Fibroblast of lung (primary cell): ENCODE data around the gene DYRK1A. TPM values are rescaled to one million over a fixed set of nuclear protein-coding genes. Genes with fewer than 3 reads are reported as not detected.

ENCODE experiments used
- DNase-seq, 2 donors: peaks; one replicate each; pipeline versions ENCODE4 v3.0.0 to v3.0.0-alpha.2; 2010; ENCODE audit warnings: low read depth in 2 of 2
- H2AFZ ChIP-seq: 2 replicates; pipeline ENCODE4 v1.5.1; 2012; ENCODE audit warnings: low read length, control low read depth, inconsistent platforms
- H3K27ac ChIP-seq: 2 replicates; pipeline ENCODE4 v1.5.1; 2011; ENCODE audit warnings: low read length, control low read depth; ENCODE audit not compliant: insufficient read depth
- H3K27me3 ChIP-seq: 2 replicates; pipeline ENCODE4 v1.5.1; 2011; ENCODE audit warnings: mild to moderate bottlenecking, low read length; ENCODE audit not compliant: control insufficient read depth, insufficient read depth
- H3K36me3 ChIP-seq: 2 replicates; pipeline ENCODE4 v1.5.1; 2011; ENCODE audit warnings: low read length; ENCODE audit not compliant: control insufficient read depth, insufficient read depth
- H3K4me1 ChIP-seq: 2 replicates; pipeline ENCODE4 v1.5.1; 2011; ENCODE audit warnings: low read length; ENCODE audit not compliant: control insufficient read depth, insufficient read depth; ENCODE audit errors: extremely low read depth
- H3K4me2 ChIP-seq: 2 replicates; pipeline ENCODE4 v1.5.1; 2011; ENCODE audit warnings: low read length, control low read depth; ENCODE audit not compliant: insufficient read depth; ENCODE audit errors: extremely low read depth
- H3K4me3 ChIP-seq, 4 experiments: fragments of 200-600 bp in 1 of 4; sonication (generic) in 1 of 4; replicated peaks in 1 of 4; 2 replicates each; pipeline ENCODE4 v1.5.1; 2011 to 2016; ENCODE audit warnings: low read length in 4 of 4, low read depth in 3 of 4, mild to moderate bottlenecking in 3 of 4, control low read depth in 2 of 4, inconsistent platforms in 1 of 4, mixed read lengths in 1 of 4; ENCODE audit not compliant: insufficient read depth in 1 of 4; ENCODE audit errors: control extremely low read depth in 1 of 4
- H3K79me2 ChIP-seq: 2 replicates; pipeline ENCODE4 v1.5.1; 2012; ENCODE audit warnings: mild to moderate bottlenecking, low read length, inconsistent platforms; ENCODE audit not compliant: control insufficient read depth, insufficient read depth
- H3K9ac ChIP-seq: 2 replicates; pipeline ENCODE4 v1.5.1; 2011; ENCODE audit warnings: mild to moderate bottlenecking, low read length, control low read depth; ENCODE audit not compliant: insufficient read depth
- H3K9me3 ChIP-seq: 2 replicates; pipeline ENCODE4 v1.5.1; 2012; ENCODE audit warnings: low read depth, low read length; ENCODE audit not compliant: control insufficient read depth, insufficient read depth
- H4K20me1 ChIP-seq: 2 replicates; pipeline ENCODE4 v1.5.1; 2011; ENCODE audit warnings: low read length; ENCODE audit not compliant: control insufficient read depth, insufficient read depth; ENCODE audit errors: extremely low read depth
- CTCF ChIP-seq, 2 donors: IDR thresholded peaks in 1 of 2; conservative IDR thresholded peaks in 1 of 2; 1 replicate in 1 of 2; 2 replicates in 1 of 2; pipeline ENCODE4 v1.5.1; 2011 to 2012; ENCODE audit warnings: low read length in 2 of 2, control low read depth in 1 of 2, inconsistent platforms in 1 of 2, low read depth in 1 of 2, mild to moderate bottlenecking in 1 of 2
- EZH2 ChIP-seq: IDR thresholded peaks from 2 replicates; pipeline ENCODE4 v1.5.1; 2012; ENCODE audit warnings: low read length, control low read depth, mild to moderate bottlenecking; ENCODE audit errors: missing control alignments
- polyA plus RNA-seq, 2 donors: library from polyadenylated mRNA; depleted of rRNA in 1 of 2; stranded (reverse) in 1 of 2; unstranded in 1 of 2; fragments of >200 nt; gene quantifications; 2 replicates each; pipeline ENCODE4 v1.2.1, GENCODE V29; 2011 to 2012; ENCODE audit warnings: missing spikeins in 1 of 2
- total RNA-seq: library from RNA; depleted of rRNA; stranded (reverse); fragments of >200 nt; gene quantifications from 2 replicates; pipeline ENCODE4 v1.2.1, GENCODE V29; 2014

DYRK1A gene
- total and polyA plus RNA-seq, 2 donors (not counting 1 experiment from before 2014, with no cell fraction given): 45.9 to 64.1 TPM

GRCh38 chr21:37425684-37426083 lies 59.1 kb downstream of the DYRK1A start:
- Histone ChIP-seq H3K9me3 (no peaks in the 10 kb centered on the region), H3K27me3 (no peaks in the 10 kb centered on the region), H3K4me1 (peaks cover 2% of the 10 kb centered on the region), H2AFZ (no peak overlapping the region), H4K20me1 (no peaks in the 10 kb centered on the region), H3K4me3 (no peak overlapping the region), H3K4me2 (no peak overlapping the region), H3K79me2 (peaks cover 65% of the 10 kb centered on the region), H3K9ac (no peak overlapping the region), H3K36me3 (no peaks in the 10 kb centered on the region), H3K27ac (no peak overlapping the region)
- no peak for DNase-seq
- TF ChIP-seq CTCF (conservative IDR thresholded peaks at IDR 0.05 in 1 of 2, IDR thresholded peaks at IDR 0.05 in 1 of 2; ENCODE audit: low read depth in 1 of 2, low read length in 2 of 2) (no peak), EZH2 (no peak)

- Histone ChIP-seq H3K4me1 (peaks cover 2% of the 10 kb centered on the region), H4K20me1 (no peaks in the 10 kb centered on the region), H3K79me2 (peaks cover 64% of the 10 kb centered on the region), H3K9me3 (no peaks in the 10 kb centered on the region), H3K4me3 (no peak overlapping the region), H2AFZ (no peak overlapping the region), H3K27me3 (no peaks in the 10 kb centered on the region), H3K36me3 (no peaks in the 10 kb centered on the region), H3K4me2 (no peak overlapping the region), H3K9ac (no peak overlapping the region), H3K27ac (no peak overlapping the region)
- DNase-seq: no peak
- no peak for TF ChIP-seq CTCF (conservative IDR thresholded peaks at IDR 0.05 in 1 of 2, IDR thresholded peaks at IDR 0.05 in 1 of 2; ENCODE audit: low read depth in 1 of 2, low read length in 2 of 2)
- no peak for TF ChIP-seq EZH2
Measured at GRCh38 chr21:37427221-37427620, 60.6 kb downstream of the DYRK1A start.

GRCh38 chr21:37429356-37429755 lies 62.8 kb downstream of the DYRK1A start:
- H3K4me3 ChIP-seq: no peak overlapping the region
- peaks cover 62% of the 10 kb centered on the region for H3K79me2 ChIP-seq
- H4K20me1 ChIP-seq: no peaks in the 10 kb centered on the region
- H3K27me3 ChIP-seq: no peaks in the 10 kb centered on the region
- no peaks in the 10 kb centered on the region for H3K36me3 ChIP-seq
- no peak overlapping the region for H3K27ac ChIP-seq
- peaks cover 2% of the 10 kb centered on the region for H3K4me1 ChIP-seq
- no peak for DNase-seq
- no peak overlapping the region for H2AFZ ChIP-seq
- no peaks in the 10 kb centered on the region for H3K9me3 ChIP-seq
- TF ChIP-seq EZH2 (no peak), CTCF (conservative IDR thresholded peaks at IDR 0.05 in 1 of 2, IDR thresholded peaks at IDR 0.05 in 1 of 2; ENCODE audit: low read depth in 1 of 2, low read length in 2 of 2) (no peak)
- no peak overlapping the region for H3K4me2 ChIP-seq
- H3K9ac ChIP-seq: no peak overlapping the region
